Transverse colon (tissue), 3 donors: ENCODE measurements around the gene DDIT3.

Source experiments
- EP300 ChIP-seq: sonication (generic); formaldehyde crosslinking; IDR thresholded peaks from one replicate; pipeline ENCODE4 v1.6.1; 2017; ENCODE audit warnings: antibody characterized with exemption, low read depth
- POLR2A ChIP-seq: fragments of 450-650 bp; IDR thresholded peaks from one replicate; pipeline ENCODE4 v1.6.1; 2016; ENCODE audit warnings: antibody characterized with exemption, mild to moderate bottlenecking, moderate library complexity
- TF ChIP-seq, protein P1 (sequence below), 5 experiments: fragments of 200-600 bp in 3 of 5; fragments of 450-650 bp in 2 of 5; sonication (generic) in 3 of 5; IDR thresholded peaks; 1 replicate in 2 of 5; 2 replicates in 3 of 5; pipeline ENCODE4 v1.5.1; 2016 to 2017; ENCODE audit warnings: antibody characterized with exemption in 5 of 5, inconsistent platforms in 3 of 5, mild to moderate bottlenecking in 2 of 5, moderate library complexity in 1 of 5

DNA sequence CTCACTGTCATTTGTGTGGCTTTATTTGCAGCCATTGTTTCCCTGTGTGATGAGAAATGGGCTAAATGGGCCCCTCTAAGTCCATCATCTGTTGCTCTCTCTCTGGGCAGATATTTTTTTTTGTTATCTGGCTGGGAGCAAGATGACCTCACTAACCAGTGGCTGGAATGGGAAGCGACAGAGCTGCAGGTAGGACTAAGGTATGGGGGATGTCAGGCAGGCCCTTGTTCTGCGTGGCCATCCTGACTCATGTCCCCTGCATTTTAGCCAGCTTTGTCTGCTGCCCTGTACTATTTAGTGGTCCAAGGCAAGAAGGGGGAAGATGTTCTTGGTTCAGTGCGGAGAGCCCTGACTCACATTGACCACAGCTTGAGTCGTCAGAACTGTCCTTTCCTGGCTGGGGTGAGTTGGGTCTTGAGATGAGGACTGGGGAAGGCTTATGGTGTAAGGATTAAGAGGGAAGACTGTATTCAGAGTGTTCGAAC, 31.1 kb downstream of the DDIT3 start:
- TF ChIP-seq POLR2A (no peak), EP300 (no peak)
- TF ChIP-seq, protein P1, sequence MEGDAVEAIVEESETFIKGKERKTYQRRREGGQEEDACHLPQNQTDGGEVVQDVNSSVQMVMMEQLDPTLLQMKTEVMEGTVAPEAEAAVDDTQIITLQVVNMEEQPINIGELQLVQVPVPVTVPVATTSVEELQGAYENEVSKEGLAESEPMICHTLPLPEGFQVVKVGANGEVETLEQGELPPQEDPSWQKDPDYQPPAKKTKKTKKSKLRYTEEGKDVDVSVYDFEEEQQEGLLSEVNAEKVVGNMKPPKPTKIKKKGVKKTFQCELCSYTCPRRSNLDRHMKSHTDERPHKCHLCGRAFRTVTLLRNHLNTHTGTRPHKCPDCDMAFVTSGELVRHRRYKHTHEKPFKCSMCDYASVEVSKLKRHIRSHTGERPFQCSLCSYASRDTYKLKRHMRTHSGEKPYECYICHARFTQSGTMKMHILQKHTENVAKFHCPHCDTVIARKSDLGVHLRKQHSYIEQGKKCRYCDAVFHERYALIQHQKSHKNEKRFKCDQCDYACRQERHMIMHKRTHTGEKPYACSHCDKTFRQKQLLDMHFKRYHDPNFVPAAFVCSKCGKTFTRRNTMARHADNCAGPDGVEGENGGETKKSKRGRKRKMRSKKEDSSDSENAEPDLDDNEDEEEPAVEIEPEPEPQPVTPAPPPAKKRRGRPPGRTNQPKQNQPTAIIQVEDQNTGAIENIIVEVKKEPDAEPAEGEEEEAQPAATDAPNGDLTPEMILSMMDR (IDR thresholded peaks at IDR 0.05), result no peak
